Epidermal melanocyte (primary cell): ENCODE data around the gene PRAMEF18.
A peak's percentile ranks its signal among the peaks of the same experiment; 100 is the strongest.
"Not testable (repeated sequence)": the region's sequence is repeated elsewhere in the genome, so short reads cannot be mapped to it uniquely, and the experiment has no call there.

Experiments
- DNase-seq: peaks from one replicate; pipeline ENCODE4 v3.0.0; 2011; ENCODE audit warnings: low spot score; ENCODE audit not compliant: insufficient read length

Gene PRAMEF18, protein sequence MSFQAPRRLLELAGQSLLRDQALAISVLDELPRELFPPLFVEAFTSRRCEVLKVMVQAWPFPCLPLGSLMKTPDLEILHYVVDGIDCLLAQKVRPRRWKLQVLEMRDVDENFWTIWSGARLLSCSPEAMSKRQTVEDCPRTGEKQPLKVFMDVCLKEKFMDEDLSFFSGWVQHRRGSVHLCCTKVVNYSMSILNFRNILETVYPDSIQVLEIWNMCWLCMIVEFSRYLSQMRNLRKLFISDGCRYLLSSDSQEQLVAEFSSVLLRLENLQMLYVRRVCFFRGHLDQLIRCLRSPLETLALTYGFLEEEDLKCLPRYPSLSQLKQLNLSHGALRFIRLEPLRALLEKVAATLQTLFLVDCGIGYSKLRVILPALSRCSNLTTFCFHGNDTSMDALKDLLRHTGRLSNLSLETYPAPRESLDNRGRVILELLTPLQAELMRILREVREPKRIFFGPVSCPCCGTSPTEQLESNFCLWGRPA

DNA sequence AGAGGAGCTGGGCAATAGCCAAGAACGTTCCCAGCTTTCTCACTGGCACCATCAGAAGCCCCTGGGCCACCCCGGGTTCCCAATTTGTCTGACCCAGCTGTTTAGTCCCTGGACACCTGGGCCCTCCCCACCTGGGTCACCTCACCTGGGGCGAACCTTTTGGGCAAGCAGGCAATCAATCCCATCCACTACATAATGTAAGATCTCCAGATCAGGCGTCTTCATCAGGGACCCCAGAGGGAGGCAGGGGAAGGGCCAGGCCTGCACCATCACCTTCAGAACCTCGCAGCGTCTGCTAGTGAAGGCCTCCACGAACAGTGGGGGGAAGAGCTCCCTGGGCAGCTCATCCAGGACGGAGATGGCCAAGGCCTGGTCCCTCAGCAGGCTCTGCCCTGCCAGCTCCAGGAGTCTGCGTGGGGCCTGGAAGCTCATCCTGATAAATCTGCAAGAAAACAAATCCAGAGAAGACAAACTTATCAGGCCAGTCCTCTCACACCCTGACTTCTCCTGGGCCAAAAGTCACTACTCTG lies at the start of gene PRAMEF18:
PRAMEF18 (minus strand) TSS at position 480 of the 530 bp plus-strand sequence; CDS start at position 432, 48 bp downstream.
- not testable (repeated sequence) for DNase-seq

GRCh38 chr1:13265124-13265523 lies 39.2 kb upstream of the PRAMEF18 start:
- DNase-seq, result not testable (repeated sequence)

GRCh38 chr1:13253898-13254297 lies 27.9 kb upstream of the PRAMEF18 start, which contains the start of gene PRAMEF5:
Gene PRAMEF5, plus strand, starts transcription at chr1:13254198. Its CDS starts 5,071 bp downstream, at chr1:13259269.
- not testable (repeated sequence) for DNase-seq

GRCh38 chr1:13247122-13247521 lies 21.2 kb upstream of the PRAMEF18 start:
- not testable (repeated sequence) for DNase-seq

GRCh38 chr1:13246554-13246871 lies 20.6 kb upstream of the PRAMEF18 start:
- DNase-seq, result not testable (repeated sequence)

DNA sequence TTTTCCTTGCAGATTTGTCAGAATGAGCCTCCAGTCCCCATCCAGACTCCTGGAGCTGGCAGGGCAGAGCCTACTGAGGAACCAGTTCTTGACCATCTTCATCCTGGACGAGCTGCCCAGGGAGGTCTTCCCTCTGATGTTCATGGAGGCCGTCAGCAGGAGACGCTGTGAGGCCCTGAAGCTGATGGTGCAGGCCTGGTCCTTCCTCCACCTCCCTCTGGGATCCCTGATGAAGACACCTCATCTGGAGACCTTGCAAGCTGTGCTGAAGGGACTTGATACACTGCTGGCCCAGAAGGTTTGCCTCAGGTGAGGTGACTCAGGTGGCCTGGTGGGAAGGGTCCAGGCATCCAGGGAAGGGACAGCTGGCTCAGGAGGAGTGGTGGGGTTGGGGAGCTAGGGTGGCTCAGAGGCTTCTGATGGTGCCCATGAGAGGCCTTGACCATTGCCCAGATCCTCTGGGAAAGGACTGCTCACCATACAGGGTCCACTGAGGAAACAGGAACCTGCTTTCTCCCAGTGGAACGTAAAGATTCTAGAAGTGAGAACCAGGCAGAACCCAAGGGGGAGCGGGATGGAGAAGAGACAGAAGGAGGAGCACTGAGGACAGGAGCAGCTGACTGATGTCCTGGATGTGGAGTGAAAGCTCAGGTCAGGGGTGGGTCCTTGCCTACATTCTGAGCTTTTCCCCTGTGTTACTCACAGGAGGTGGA lies 20.0 kb upstream of the PRAMEF18 start:
- DNase-seq, result not testable (repeated sequence)

- DNase-seq, result not testable (repeated sequence)
Measured at GRCh38 chr1:13243536-13244263, 17.7 kb upstream of the PRAMEF18 start.

- DNase-seq, result not testable (repeated sequence)
Measured at GRCh38 chr1:13239633-13240032, 13.7 kb upstream of the PRAMEF18 start.

GRCh38 chr1:13237572-13237971 lies 11.6 kb upstream of the PRAMEF18 start:
- not testable (repeated sequence) for DNase-seq

DNA sequence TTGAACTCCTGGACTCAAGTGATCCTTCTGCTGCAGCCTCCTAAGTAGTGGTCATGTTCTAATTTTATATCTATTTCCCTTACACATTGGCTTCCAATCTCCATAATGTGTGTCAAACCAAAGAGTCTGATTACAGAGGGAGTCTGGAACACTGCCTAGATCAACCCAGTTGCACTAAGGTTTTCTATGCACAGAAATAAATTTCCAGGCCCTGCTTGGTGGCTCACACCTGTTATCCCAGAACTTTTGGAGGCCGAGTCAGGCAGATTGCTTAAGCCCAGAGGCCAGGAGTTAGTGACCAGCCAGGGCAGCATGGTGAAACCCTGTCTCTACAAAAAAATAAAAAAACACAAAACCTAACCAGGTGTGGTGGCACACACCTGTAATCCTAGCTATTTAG lies 8.1 kb upstream of the PRAMEF18 start:
- DNase-seq, result not testable (repeated sequence)

GRCh38 chr1:13232056-13232455 lies 6.1 kb upstream of the PRAMEF18 start:
- DNase-seq, result not testable (repeated sequence)

- DNase-seq, result not testable (repeated sequence)
Measured at GRCh38 chr1:13231061-13231750, 5.3 kb upstream of the PRAMEF18 start.

DNA sequence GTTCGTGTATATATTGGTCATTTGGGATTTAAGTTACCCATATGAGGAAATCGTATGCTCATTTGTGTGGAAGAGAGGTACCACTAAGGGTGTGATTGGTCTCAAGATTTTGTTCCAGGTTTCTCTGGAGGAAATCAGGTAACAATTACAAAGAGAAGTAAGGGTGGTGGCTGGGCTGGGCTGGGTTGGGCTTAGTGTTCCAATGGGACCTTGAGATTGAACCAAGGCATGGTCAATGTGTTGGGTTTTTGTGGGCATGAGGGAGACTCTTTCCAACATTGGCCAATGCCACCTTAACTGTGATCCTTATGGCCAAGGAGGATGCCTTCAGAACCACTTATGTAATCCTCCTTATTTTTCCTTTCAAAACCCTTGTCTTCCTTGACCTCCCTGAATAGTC lies 4.6 kb upstream of the PRAMEF18 start:
- peak; percentile 11 for DNase-seq

- not testable (repeated sequence) for DNase-seq
Measured at GRCh38 chr1:13230096-13230495, 4.1 kb upstream of the PRAMEF18 start.

GRCh38 chr1:13228343-13228781 lies 2.4 kb upstream of the PRAMEF18 start:
- no peak for DNase-seq

- not testable (repeated sequence) for DNase-seq
Measured at GRCh38 chr1:13227271-13228055, 1.5 kb upstream of the PRAMEF18 start.

DNA sequence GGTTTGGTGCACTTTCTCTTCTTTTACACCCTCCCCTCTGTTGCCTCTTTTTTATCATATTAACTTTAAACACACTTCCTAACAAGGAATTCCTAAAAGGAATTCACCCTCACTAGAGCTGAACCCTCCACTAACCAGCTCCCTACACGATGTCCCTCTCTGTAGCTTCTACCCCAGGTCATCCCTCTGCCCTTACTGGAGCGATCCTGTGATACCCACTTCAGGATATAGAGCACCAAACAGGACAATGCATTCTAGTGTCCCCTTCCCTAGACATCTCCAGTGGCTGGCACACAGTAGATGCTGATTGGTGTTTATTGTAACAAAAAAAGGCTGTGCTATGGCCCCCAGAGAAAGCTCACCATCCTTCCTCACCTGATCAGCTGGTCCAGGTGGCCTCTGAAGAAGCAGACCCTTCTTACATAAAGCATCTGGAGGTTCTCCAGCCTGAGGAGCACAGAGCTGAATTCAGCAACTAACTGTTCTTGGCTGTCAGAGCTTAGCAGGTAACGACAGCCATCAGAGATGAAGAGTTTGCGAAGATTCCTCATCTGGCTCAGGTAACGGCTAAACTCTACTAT lies 1.4 kb downstream of the PRAMEF18 start:
- no peak for DNase-seq

DNA sequence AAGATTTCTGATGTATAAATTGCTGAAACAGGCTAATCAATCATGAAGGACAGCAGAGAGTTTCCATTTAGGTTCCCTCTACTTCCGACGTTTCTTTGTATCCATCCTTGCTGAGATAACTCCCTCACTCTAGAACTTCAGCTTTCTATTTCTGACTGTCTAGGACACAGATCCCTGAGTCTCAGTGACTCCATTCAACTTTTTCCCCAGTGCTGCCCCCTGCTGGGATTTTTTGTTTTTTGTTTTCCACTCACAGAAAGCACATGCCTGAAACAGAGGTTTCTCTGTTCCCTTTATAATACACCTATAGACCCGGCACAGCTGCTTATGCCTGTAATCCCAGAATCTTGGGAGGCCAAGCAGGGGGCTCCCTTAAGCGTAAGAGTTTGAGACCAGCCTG lies 3.2 kb downstream of the PRAMEF18 start:
- not testable (repeated sequence) for DNase-seq

GRCh38 chr1:13219203-13219602 lies 6.8 kb downstream of the PRAMEF18 start:
- DNase-seq, result not testable (repeated sequence)
